GM21447 (cell line): ENCODE measurements around the gene DNAJB6.
A peak's percentile ranks its signal among the peaks of the same experiment; 100 is the strongest.
"Not testable (repeated sequence)": the region's sequence is repeated elsewhere in the genome, so short reads cannot be mapped to it uniquely, and the experiment has no call there.

Source experiments
- ATAC-seq: cut with Tn5 transposase; IDR thresholded peaks from one replicate; pipeline ENCODE4 v1.9.1; 2021; ENCODE audit not compliant: unreplicated experiment

DNAJB6 gene

DNA sequence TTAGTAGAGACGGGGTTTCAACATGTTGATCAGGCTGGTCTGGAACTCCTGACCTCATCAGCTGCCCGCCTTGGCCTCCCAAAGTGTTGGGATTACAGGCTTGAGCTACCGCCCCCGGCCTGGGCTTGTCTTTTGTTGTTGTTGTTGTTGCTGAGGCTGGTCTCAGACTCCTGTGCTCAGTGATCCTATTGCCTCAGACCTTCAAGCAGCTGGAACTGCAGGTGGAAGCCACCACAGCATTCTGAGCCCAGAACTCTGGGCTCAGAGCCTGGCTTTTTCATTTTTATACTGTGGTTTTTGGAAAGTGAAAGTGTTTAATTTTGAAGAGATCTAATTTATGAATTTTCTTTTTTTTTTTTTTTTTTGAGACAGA is 16.2 kb upstream of the DNAJB6 start:
- no peak for ATAC-seq

DNA sequence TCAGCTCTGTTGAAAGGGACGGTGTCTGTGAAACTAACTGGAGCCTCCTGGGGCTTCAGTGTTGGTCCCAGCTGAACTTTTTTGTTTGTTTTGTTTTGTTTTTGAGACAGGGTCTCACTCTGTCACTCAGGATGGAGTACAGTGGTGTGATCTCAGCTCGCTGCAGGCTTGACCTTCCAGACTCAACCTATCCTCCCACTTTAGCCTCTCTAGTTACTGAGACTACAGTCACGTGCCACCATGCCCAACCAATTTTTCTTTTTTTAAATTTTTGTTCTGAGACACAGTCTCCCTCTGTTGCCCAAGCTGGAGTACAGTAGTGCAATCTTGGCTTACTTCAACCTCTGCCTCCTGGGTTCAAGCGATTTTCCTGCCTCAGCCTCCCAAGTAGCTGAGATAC is 13.4 kb upstream of the DNAJB6 start:
- ATAC-seq, result no peak

DNA sequence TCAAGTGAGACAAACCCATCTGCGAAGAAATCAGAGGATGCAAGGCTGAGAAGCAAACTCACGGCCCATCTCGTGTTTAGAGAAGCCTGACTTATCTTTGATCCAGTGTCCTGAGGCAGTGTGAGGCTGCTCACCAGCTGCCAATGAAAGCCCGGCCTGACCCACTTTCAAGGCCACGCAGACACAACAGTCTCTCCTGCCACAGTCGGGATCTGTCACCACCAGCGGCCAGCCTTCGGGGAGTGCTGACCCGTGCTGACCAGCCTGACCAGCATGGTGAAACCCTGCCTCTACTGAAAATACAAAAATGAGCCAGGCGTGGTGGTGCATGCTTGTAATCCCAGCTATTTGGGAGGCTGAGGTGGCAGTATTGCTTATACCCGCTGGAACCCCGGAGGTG is 7.4 kb upstream of the DNAJB6 start:
- ATAC-seq, result no peak

DNA sequence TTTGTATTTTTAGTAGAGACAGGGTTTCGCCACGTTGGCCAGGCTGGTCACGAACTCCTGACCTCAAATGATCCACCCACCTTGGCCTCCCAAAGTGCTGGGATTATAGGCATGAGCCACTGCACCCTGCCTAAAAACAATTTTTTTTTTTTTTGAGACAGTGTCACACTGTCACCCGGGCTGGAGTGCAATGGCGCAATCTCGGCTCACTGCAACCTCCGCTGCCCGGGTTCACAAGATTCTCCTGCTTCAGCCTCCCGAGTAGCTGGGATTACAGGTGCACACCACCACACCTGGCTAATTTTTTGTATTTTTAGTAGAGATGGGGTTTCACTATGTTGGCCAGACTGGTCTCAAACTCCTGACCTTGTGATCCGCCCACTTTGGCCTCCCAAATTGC is 6.2 kb upstream of the DNAJB6 start:
- not testable (repeated sequence) for ATAC-seq

DNA sequence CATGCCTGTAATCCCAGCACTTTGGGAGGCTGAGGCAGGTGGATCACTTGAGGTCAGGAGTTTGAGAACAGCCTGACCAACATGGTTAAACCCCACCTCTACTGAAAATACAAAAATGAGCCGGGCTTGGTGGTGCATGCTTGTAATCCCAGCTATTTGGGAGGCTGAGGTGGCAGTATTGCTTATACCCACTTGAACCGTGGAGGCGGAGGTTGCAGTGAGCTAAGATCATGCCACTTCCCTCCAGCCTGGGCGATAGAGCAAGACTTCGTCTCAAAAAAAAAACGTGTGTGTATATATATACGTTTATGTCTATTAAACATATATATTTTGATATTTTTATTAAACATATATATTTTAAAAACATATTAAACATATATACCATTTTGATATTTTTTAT is 5.8 kb upstream of the DNAJB6 start:
- ATAC-seq, result not testable (repeated sequence)

DNA sequence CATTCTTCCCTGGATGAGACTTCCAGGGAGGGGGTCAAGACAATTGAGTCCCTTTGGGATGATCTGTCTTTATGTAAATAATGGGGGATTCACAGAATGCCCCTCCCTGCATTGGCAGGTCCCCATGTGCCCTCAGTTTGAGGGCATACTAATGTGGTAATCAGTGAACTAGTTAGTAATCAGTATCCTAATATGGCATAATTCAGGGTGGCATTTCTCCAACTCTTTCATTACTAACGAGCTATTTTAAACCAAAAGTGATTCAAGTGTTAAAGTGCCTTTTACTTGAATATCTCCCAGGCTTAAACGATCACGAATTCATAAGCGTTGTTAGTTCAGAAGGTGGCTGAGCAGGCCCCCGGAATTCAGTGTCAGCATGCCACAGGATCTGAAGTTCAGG is 1.6 kb upstream of the DNAJB6 start:
- ATAC-seq, result no peak

DNA sequence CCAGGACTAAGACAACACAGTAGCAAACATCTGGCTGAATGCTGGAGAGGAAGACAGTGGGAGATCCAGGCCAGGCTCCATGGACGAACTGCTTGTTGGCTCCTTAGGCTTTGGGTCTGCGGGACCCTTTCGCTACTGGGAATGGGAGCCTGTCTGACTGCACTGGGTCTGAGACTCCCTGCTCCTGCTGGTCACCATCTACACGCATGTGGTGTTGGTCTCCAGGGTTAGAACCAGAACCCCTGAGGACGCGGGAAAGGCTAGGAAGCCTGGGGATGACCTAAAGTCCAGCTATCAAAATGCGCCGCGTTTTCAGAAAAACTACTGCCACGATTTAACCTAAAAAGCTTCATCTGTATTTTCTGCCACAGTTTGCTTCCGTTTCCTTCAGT is 817 bp upstream of the DNAJB6 start:
- no peak for ATAC-seq

DNA sequence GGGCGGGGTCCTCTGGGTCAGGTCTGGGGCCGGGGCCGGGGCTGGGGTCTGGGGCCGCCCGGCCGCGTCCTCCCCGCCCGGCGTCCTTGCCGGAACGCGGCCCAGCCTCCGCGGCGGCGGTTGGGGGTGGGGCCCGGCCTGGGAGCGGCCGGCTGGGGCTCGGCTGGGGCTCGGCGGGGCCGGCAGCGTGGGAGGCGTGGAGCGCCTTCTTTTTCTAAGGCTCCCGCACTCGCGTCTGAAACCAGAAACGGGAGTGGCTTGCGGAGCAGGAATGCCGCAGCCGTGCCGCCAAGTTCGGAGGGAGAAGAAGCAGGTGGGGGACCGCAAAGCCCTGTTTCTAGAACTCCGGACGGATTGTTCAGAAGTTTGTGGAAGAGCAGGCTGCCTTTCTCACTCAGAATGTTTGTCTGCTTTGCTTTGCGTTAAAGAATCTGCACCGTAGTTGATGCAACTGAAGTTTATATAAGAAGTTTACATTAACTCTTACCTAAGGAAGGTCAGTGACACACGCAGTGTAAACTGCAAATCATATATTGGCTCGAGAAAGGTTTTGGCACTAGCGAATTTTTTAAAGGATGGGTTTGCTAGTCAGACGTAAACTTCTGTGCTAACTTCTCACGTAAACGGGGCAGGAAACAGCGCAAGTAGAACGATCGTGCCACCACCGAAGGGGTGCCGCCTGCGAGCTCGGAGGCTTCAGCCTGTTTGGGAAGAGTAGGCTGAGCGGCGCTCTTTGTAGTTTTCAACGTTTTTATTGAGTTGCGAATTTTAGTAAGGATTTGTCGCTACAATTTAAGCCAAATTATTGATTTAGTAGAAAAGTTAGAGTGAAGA is 729 bp downstream of the DNAJB6 start:
- peak; percentile 50 for ATAC-seq

DNA sequence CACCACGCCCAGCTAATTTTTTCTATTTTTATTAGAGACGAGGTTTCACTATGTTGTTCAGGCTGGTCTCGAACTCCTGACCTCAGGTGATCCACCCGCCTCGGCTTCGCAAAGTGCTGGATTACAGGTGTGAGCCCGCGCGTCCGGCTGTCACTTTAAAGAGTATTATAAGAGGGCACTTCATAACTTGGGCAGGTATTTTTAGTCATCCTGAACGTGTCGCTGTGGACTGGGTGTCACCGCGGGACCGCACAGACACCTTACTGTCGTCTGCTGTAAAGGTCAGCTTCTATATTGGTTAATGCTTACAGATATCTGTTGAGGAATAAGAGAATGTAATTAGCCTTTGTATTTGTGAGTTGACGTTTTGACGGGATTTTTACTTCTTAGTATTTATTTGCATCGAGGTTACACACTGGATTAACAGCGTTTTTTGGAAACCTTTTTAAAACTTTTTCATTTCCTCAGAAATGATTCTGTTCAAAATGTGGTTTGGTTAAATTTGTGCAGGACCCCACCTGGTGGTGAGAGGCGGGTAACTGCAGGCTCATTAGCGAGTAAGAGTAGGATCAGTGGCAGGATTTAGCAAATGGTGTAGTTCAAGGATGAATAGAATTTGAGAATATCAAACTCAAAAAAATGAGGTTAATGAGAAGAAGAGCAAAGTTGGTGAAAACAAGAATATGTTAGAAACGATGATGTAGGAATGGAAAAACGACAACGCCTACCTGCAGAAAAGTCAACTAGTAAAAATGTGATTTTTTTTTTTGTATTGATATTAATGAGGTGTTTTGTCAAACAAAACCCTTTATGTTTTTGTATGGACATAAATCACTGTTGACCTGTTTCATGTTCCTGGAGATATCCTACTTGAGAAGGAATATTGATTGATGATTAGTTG is 3.2 kb downstream of the DNAJB6 start:
- ATAC-seq, result no peak

DNA sequence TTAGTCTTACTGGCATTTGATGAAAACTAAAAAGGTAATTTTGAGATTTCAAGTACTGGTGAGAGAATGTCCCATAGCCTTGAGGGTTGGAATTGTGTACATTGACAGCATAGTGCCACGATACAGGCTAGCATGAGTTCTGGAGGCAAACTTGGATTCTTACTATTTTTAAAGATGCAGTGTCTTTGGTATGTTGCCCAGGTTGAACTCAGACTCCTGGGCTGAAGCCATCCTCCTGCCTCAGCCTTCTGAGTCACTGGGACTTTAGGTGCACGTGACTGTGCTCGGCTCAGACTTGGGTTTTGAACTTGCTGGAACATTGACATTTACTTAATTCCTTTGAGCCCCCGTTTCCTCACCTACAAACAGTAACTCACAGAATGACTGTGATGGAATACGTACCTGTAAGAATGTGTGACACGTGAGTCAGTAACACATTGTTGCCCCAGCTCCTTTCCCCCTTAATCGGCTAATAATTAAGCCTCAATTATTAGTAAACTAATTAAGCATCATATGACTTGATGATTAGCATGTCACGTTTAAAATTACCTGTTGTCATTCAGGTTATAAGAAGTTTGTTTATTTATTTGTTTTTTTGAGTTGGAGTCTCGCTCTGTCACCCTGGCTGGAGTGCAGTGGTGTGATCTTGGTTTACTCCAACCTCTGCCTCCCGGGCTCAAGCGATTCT is 10.6 kb downstream of the DNAJB6 start:
- ATAC-seq, result no peak

DNA sequence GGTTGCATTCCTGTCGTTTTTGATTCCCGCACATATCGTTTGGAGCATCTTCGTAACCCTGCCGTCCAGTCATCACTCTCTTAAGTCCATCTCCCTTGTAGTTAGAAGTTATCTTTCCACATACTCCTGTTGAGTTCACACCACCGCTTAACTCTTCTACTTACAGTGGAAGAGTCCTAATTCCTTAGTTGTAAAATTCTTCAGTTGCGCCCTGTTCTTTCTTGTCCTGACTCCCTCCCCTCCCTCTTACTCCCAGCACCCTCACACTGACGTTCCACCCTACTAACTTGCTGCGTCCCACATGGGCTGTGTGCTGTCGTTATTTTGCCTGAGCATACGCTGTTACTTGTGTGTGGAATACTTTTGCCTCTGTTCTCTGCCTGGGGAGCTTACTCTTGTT is 11.7 kb downstream of the DNAJB6 start:
- no peak for ATAC-seq

DNA sequence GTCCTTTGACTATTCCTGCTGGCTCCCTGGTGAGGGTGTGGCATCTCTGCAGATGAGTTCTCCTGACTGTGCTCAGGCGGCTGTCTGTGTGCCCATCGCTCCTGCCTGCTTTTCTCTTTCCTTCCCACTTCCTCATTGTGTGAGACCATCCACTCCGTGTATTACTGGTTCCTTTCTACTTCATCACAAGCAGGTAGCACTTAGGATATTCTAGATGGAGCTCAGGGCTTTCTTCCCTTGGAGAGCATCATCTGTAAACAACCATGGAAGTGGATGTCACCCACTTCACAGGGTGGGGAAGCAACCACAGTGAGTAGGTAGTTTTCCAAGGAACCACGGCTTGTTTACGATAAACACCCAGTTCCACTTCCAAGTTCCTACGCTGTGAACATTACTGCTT is 15.7 kb downstream of the DNAJB6 start:
- ATAC-seq, result peak; percentile 50

DNA sequence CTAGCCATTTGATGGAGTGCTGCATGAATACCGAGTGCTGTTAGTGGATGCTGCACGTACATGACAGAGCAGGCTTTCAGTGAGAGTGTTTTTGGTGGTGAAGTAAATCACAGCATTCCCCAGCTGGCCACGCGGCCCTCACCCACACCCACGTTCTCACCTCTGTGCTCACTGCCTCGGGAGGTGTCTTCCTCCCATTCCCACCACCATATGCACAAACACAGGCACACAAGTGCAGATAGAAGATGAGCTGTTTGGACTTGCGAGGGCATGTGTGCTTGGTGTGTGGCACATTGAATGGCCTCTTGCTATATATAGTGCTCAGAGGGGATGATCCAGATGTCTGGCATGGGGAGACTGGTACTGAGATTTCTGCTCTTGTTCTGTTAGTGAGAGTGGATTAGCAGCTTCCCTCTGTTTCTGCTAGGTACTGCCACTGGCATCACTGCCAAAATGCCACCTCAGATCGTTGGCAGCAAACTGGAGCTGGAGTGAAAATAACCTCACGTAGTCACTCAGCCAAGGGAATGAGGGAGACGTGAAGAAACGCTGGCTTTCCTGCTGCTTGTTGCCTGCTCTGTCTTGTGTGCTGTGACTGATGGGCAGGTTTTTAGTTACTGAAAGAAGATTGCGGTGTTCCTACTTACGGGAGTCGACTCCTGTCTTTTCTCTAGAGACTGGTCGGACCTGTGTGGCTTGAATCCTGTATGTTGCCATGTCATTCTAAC is 19.1 kb downstream of the DNAJB6 start:
- no peak for ATAC-seq

DNA sequence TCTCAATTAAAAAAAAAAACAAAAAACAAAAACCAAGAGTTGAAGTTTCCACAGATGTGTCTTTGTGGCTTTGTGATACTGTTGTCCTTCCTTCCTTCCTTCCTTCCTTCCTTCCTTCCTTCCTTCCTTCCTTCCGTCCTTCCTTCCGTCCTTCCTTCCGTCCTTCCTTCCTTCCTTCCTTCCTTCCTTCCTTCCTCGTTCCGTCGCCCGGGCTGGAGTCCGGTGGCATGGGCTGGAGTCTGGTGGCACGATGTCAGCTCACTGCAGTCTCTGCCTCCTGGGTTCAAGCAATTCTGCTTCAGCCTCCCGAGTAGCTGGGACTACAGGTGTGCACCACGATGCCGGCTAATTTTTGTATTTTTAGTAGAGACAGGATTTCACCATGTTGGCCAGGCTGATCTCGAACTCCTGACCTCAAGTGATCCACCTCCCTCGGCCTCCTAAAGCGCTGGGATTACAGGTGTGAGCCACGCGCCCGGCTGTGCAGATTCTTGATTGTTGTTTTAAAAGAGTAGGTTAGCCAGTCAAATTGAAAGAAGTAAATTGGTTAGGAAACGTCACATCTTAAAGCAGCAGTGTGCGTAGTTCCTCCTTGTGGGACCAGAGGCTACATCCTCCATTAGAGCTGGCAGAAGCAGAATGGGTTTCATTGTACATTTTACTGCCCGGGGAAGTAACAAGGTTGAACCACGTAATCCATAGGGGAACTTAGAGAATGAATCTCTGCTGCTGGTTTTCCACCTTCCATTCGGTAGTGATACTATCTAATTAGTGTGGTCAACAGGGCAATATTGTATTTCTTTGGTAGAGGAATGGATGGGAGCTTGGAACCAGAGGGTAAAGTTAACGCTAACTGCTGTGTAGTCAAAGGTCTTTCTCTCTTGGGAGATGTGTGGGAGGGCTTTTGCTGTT is 20.6 kb downstream of the DNAJB6 start:
- peak; percentile 90 for ATAC-seq

DNA sequence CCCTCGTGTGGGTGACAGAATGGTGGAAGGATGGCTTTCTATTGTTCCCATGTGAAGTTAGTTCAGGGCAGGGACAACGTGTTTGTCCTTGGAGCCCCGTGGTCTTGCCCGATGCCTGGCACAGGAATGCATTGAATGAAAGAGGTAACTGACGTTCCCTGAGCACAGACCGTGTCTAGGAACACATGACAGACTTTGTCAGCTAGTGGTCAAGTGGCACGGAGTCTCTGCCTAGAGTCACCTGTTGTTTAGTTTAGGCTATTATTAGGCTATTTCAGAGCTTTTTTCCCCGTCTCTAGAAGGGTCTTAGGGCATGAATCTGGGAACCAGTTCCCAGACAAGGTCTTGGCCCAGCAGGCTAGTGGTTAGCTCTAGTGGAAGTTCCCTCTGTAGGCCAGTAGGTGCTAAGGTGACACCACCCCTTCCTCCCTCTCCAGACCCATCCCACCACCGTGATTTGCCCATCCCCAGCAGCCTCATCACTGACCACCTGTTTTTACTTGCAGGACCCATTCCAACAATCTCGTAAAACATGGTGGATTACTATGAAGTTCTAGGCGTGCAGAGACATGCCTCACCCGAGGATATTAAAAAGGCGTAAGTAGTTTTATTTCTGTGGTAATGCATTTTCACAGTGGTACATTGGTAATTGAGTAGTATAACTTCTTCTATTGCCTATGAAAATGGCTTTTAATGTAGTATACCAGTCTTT is 21.4 kb downstream of the DNAJB6 start:
- no peak for ATAC-seq

DNA sequence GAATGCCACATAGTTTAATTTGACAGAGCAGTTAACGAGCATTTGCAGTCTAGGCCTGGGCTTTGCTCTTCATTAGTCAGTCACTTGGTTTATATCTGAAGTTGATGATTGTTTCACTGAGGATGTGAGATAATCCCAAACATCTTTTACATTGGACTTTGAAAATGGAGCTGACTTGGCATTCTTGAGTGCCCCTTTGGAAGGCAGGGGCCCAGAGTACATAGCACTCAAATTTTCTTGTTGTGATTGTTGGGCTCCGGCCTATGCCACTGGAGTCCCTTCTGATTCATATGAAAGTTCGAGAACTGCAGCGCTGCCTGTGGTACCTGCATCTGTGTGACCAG is 21.9 kb downstream of the DNAJB6 start:
- no peak for ATAC-seq

DNA sequence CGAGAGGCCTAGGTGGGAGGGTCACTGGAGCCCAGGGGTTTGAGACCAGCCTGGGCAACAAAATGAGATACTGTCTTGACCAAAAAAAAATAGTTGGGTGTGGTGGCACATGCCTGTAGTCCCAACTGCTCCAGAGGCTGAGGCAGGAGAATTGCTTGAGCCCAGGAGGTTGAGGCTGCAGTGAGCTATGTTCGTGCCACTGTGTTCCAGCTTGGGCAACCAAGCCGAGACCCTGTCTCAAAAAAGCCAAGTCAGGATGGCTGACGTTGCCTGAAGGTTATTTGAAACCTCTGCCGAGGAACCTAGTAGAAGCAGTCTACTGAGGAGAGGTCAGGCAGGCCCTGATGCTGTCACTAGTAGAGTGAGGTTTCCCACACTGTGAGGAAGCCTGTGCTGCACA is 22.8 kb downstream of the DNAJB6 start:
- ATAC-seq, result no peak

DNA sequence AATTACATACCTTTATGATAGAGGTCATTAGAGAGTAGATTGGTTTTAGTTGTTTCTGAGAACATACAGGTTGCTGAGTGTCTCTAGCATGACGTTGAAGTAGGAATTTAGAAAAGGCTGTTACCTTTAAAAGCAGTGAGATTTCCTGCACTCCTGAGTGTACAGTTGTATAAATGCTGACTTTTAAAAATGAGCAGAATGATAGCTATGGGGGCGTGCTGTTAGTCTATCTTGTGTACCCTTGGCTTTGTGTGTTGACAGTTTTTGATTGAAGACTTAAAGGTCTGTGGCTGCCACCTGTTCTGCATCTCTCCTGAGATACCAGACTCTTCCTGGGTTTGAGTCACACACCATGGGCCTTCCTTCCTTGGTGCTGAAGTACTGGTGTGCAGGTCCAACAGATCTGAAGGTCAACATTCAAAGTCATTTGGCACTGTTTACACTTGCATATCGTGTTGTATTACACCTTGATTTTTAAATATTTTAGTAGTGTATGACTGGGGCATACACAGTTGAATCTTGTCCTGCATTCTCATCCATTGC is 23.8 kb downstream of the DNAJB6 start:
- ATAC-seq, result no peak

DNA sequence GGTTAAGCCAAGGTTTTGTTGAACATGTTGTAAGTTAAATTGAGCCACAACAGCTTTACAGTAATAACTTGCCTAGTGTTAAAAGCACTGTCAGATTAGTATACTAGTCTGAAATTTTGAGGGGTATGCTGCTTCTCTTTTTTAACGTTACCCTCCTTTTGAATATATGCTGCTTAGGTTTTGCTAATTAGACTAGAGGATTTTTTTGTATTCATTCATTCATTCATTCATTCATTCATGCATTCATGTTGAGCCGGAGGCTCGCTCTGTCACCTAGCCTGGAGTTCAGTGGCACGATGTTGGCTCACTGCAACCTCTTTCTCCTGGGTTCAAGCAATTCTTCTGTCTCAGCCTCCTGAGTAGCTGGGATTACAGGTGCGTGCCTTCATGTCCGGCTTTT is 24.7 kb downstream of the DNAJB6 start:
- ATAC-seq, result no peak
